Measurements from ENCODE around the gene FUS.
"Not testable (repeated sequence)": the region's sequence is repeated elsewhere in the genome, so short reads cannot be mapped to it uniquely, and the experiment has no call there.

GRCh38 chr16:31150976-31151375 is 29.0 kb upstream of the FUS start:
- not testable (repeated sequence) for TF ChIP-seq SIN3A (IDR thresholded peaks at IDR 0.05; ENCODE audit: borderline replicate concordance, low read depth, low read length); ZNF720 (CRISPR knock-in tag; IDR thresholded peaks at IDR 0.05); ZNF121 (CRISPR knock-in tag; IDR thresholded peaks at IDR 0.05); ARHGAP35 (CRISPR knock-in tag; IDR thresholded peaks at IDR 0.05; ENCODE audit: borderline replicate concordance); MED8 (CRISPR knock-in tag; IDR thresholded peaks at IDR 0.05; ENCODE audit: insufficient replicate concordance); KAT7 (CRISPR knock-in tag; IDR thresholded peaks at IDR 0.05; ENCODE audit: borderline replicate concordance); JUND (CRISPR knock-in tag; IDR thresholded peaks at IDR 0.05); EZH2 (conservative IDR thresholded peaks at IDR 0.05; ENCODE audit: low read depth, low read length); TEAD2 (CRISPR knock-in tag; IDR thresholded peaks at IDR 0.05)
- TF ChIP-seq, protein P1, sequence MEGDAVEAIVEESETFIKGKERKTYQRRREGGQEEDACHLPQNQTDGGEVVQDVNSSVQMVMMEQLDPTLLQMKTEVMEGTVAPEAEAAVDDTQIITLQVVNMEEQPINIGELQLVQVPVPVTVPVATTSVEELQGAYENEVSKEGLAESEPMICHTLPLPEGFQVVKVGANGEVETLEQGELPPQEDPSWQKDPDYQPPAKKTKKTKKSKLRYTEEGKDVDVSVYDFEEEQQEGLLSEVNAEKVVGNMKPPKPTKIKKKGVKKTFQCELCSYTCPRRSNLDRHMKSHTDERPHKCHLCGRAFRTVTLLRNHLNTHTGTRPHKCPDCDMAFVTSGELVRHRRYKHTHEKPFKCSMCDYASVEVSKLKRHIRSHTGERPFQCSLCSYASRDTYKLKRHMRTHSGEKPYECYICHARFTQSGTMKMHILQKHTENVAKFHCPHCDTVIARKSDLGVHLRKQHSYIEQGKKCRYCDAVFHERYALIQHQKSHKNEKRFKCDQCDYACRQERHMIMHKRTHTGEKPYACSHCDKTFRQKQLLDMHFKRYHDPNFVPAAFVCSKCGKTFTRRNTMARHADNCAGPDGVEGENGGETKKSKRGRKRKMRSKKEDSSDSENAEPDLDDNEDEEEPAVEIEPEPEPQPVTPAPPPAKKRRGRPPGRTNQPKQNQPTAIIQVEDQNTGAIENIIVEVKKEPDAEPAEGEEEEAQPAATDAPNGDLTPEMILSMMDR (CRISPR knock-in tag; IDR thresholded peaks at IDR 0.05) = not testable (repeated sequence)
- TF ChIP-seq, protein P2, sequence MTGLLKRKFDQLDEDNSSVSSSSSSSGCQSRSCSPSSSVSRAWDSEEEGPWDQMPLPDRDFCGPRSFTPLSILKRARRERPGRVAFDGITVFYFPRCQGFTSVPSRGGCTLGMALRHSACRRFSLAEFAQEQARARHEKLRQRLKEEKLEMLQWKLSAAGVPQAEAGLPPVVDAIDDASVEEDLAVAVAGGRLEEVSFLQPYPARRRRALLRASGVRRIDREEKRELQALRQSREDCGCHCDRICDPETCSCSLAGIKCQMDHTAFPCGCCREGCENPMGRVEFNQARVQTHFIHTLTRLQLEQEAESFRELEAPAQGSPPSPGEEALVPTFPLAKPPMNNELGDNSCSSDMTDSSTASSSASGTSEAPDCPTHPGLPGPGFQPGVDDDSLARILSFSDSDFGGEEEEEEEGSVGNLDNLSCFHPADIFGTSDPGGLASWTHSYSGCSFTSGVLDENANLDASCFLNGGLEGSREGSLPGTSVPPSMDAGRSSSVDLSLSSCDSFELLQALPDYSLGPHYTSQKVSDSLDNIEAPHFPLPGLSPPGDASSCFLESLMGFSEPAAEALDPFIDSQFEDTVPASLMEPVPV (CRISPR knock-in tag; IDR thresholded peaks at IDR 0.05) = not testable (repeated sequence)

Data from HepG2 (cell line).